Left hindlimb (tissue), 1 donor: ENCODE measurements around the gene MAP1LC3C.

ENCODE experiments used
- DNase-seq: peaks from one replicate; pipeline ENCODE4 v3.0.0-alpha.2; 2018

Gene MAP1LC3C

GRCh38 chr1:241999026-241999425 is at the start of gene MAP1LC3C:
TSS of gene MAP1LC3C (minus strand) at chr1:241999098. CDS start at chr1:241999008, 90 bp downstream.
- DNase-seq, result peak; percentile 43

- no peak for DNase-seq
Measured at GRCh38 chr1:242043165-242043564, 44.3 kb upstream of the MAP1LC3C start.

- no peak for DNase-seq
Measured at GRCh38 chr1:242034392-242034791, 35.5 kb upstream of the MAP1LC3C start.

GRCh38 chr1:242033447-242033846 is 34.5 kb upstream of the MAP1LC3C start:
- DNase-seq, result no peak

GRCh38 chr1:242030071-242030470 is 31.2 kb upstream of the MAP1LC3C start:
- no peak for DNase-seq

GRCh38 chr1:242025681-242026080 is 26.8 kb upstream of the MAP1LC3C start:
- no peak for DNase-seq

GRCh38 chr1:242023805-242024204 is 24.9 kb upstream of the MAP1LC3C start:
- no peak for DNase-seq

- no peak for DNase-seq
Measured at GRCh38 chr1:242019018-242019417, 20.1 kb upstream of the MAP1LC3C start.

- DNase-seq, result no peak
Measured at GRCh38 chr1:242017580-242018233, 18.8 kb upstream of the MAP1LC3C start.

- DNase-seq, result no peak
Measured at GRCh38 chr1:242016479-242016878, 17.6 kb upstream of the MAP1LC3C start.

- peak; percentile 49 for DNase-seq
Measured at GRCh38 chr1:242011894-242012660, 13.2 kb upstream of the MAP1LC3C start.

GRCh38 chr1:242008826-242009495 is 10.1 kb upstream of the MAP1LC3C start:
- no peak for DNase-seq

GRCh38 chr1:242006976-242007375 is 8.1 kb upstream of the MAP1LC3C start:
- DNase-seq, result no peak

- no peak for DNase-seq
Measured at GRCh38 chr1:242005866-242006535, 7.1 kb upstream of the MAP1LC3C start.

GRCh38 chr1:242004751-242005495 is 6.0 kb upstream of the MAP1LC3C start:
- DNase-seq, result no peak

GRCh38 chr1:242002510-242002909 is 3.6 kb upstream of the MAP1LC3C start:
- no peak for DNase-seq

- no peak for DNase-seq
Measured at GRCh38 chr1:242002072-242002471, 3.2 kb upstream of the MAP1LC3C start.

GRCh38 chr1:242000434-242000833 is 1.5 kb upstream of the MAP1LC3C start:
- DNase-seq, result no peak

GRCh38 chr1:241998412-241998921 is 431 bp downstream of the MAP1LC3C start:
- peak; percentile 92 for DNase-seq

- no peak for DNase-seq
Measured at GRCh38 chr1:241997401-241997998, 1.4 kb downstream of the MAP1LC3C start.

- no peak for DNase-seq
Measured at GRCh38 chr1:241994171-241994570, 4.7 kb downstream of the MAP1LC3C start.

GRCh38 chr1:241992734-241993133 is 6.2 kb downstream of the MAP1LC3C start:
- DNase-seq, result no peak
